ENCODE results near the gene DIAPH3.

The DIAPH3 gene

GRCh38 chr13:59677966-59678814, 485.5 kb downstream of the DIAPH3 start:
- Histone ChIP-seq H2BK12ac (ENCODE audit: low read length) (no peak overlapping the region), H2AFZ (ENCODE audit: low read length) (no peak overlapping the region), H3K9ac (ENCODE audit: low read depth, low read length, poor library complexity) (no peak overlapping the region), H3K4me1 (ENCODE audit: control insufficient read depth in 2 of 2, insufficient read depth in 1 of 2, low read depth in 1 of 2, low read length in 2 of 2) (peaks cover 5 to 10% of the 10 kb centered on the region in 2 donors), H4K8ac (ENCODE audit: low read depth, low read length) (no peak overlapping the region), H3K27me3 (ENCODE audit: control insufficient read depth in 3 of 3, insufficient read depth in 3 of 3, low read depth in 1 of 3, low read length in 3 of 3) (no peaks in the 10 kb centered on the region), H2BK120ac (ENCODE audit: low read depth, low read length) (no peak overlapping the region), H3K79me1 (ENCODE audit: low read depth, low read length) (no peaks in the 10 kb centered on the region), H2BK15ac (ENCODE audit: low read length) (no peak overlapping the region), H3K4me3 (ENCODE audit: low read length in 2 of 2) (no peak overlapping the region), H3K27ac (replicated peaks; ENCODE audit: low read length) (no peak overlapping the region), H3K18ac (ENCODE audit: low read length) (no peak overlapping the region), H3K4ac (ENCODE audit: low read length) (no peak overlapping the region), H2BK5ac (ENCODE audit: low read length) (no peak overlapping the region), H3K36me3 (replicated peaks in 1 of 2; ENCODE audit: control insufficient read depth in 2 of 2, insufficient read depth in 2 of 2, low read length in 2 of 2) (no peaks in the 10 kb centered on the region), H3K9me3 (replicated peaks in 1 of 2; ENCODE audit: control insufficient read depth in 2 of 2, insufficient read depth in 1 of 2, low read depth in 1 of 2, low read length in 2 of 2) (no peaks in the 10 kb centered on the region), H2AK5ac (ENCODE audit: low read depth, low read length) (no peak overlapping the region), H3K4me2 (ENCODE audit: insufficient read depth, low read length, poor library complexity, severe bottlenecking) (no peak overlapping the region), H3K14ac (ENCODE audit: low read length) (no peak overlapping the region), H3K23ac (ENCODE audit: low read depth, low read length, poor library complexity) (no peak overlapping the region), H4K91ac (ENCODE audit: low read depth, low read length, poor library complexity) (no peak overlapping the region)
- peak; percentile 40 for DNase-seq (ENCODE audit: low spot score)
- no CpG with 5 or more reads among the region's 6 CpGs for WGBS, 2 donors (ENCODE audit: extremely low coverage in 2 of 2, insufficient read length in 2 of 2, insufficient replicate concordance in 1 of 2)

- Histone ChIP-seq H3K23ac (ENCODE audit: low read depth, low read length, poor library complexity) (no peak overlapping the region), H2BK12ac (ENCODE audit: low read length) (no peak overlapping the region), H3K4ac (ENCODE audit: low read length) (no peak overlapping the region), H3K4me3 (ENCODE audit: low read length in 2 of 2) (no peak overlapping the region), H3K14ac (ENCODE audit: low read length) (no peak overlapping the region), H3K9me3 (replicated peaks in 1 of 2; ENCODE audit: control insufficient read depth in 2 of 2, insufficient read depth in 1 of 2, low read depth in 1 of 2, low read length in 2 of 2) (no peaks in the 10 kb centered on the region), H3K4me2 (ENCODE audit: insufficient read depth, low read length, poor library complexity, severe bottlenecking) (no peak overlapping the region), H3K36me3 (replicated peaks in 1 of 2; ENCODE audit: control insufficient read depth in 2 of 2, insufficient read depth in 2 of 2, low read length in 2 of 2) (no peaks in the 10 kb centered on the region), H4K91ac (ENCODE audit: low read depth, low read length, poor library complexity) (no peak overlapping the region), H2AFZ (ENCODE audit: low read length) (no peak overlapping the region), H3K79me1 (ENCODE audit: low read depth, low read length) (no peaks in the 10 kb centered on the region), H3K9ac (ENCODE audit: low read depth, low read length, poor library complexity) (no peak overlapping the region), H3K4me1 (ENCODE audit: control insufficient read depth in 2 of 2, insufficient read depth in 1 of 2, low read depth in 1 of 2, low read length in 2 of 2) (peaks cover 5 to 10% of the 10 kb centered on the region in 2 donors), H2BK15ac (ENCODE audit: low read length) (no peak overlapping the region), H2BK120ac (ENCODE audit: low read depth, low read length) (no peak overlapping the region), H2AK5ac (ENCODE audit: low read depth, low read length) (no peak overlapping the region), H3K18ac (ENCODE audit: low read length) (no peak overlapping the region), H2BK5ac (ENCODE audit: low read length) (no peak overlapping the region), H3K27me3 (ENCODE audit: control insufficient read depth in 3 of 3, insufficient read depth in 3 of 3, low read depth in 1 of 3, low read length in 3 of 3) (no peaks in the 10 kb centered on the region), H3K27ac (replicated peaks; ENCODE audit: low read length) (no peak overlapping the region), H4K8ac (ENCODE audit: low read depth, low read length) (no peak overlapping the region)
- no peak for DNase-seq (ENCODE audit: low spot score)
These were observed 486.3 kb downstream of the DIAPH3 start for GRCh38 chr13:59677430-59677829.

- WGBS, 2 donors (ENCODE audit: extremely low coverage in 2 of 2, insufficient read length in 2 of 2, insufficient replicate concordance in 1 of 2), result no CpG with 5 or more reads among the region's 1 CpG
These were observed 489.1 kb downstream of the DIAPH3 start for GRCh38 chr13:59674616-59675015.

GRCh38 chr13:59673286-59673685, 490.4 kb downstream of the DIAPH3 start:
- H3K4ac ChIP-seq (ENCODE audit: low read length), result no peak overlapping the region
- no peak overlapping the region for H2BK15ac ChIP-seq (ENCODE audit: low read length)
- no peak overlapping the region for H2AFZ ChIP-seq (ENCODE audit: low read length)
- no peak overlapping the region for H3K23ac ChIP-seq (ENCODE audit: low read depth, low read length, poor library complexity)
- peaks cover 3 to 4% of the 10 kb centered on the region in 2 donors for H3K4me1 ChIP-seq (ENCODE audit: control insufficient read depth in 2 of 2, insufficient read depth in 1 of 2, low read depth in 1 of 2, low read length in 2 of 2)
- no peak overlapping the region for H3K9ac ChIP-seq (ENCODE audit: low read depth, low read length, poor library complexity)
- no CpG with 5 or more reads among the region's 1 CpG for WGBS, 2 donors (ENCODE audit: extremely low coverage in 2 of 2, insufficient read length in 2 of 2, insufficient replicate concordance in 1 of 2)
- H3K79me1 ChIP-seq (ENCODE audit: low read depth, low read length), result no peaks in the 10 kb centered on the region
- no peak overlapping the region for H3K4me3 ChIP-seq (ENCODE audit: low read length in 2 of 2)
- no peaks in the 10 kb centered on the region for H3K27me3 ChIP-seq (ENCODE audit: control insufficient read depth in 3 of 3, insufficient read depth in 3 of 3, low read depth in 1 of 3, low read length in 3 of 3)
- H2AK5ac ChIP-seq (ENCODE audit: low read depth, low read length), result no peak overlapping the region
- H3K27ac ChIP-seq (replicated peaks; ENCODE audit: low read length), result peak overlapping the region; percentile 8
- DNase-seq (ENCODE audit: low spot score), result no peak
- no peak overlapping the region for H4K91ac ChIP-seq (ENCODE audit: low read depth, low read length, poor library complexity)
- no peak overlapping the region for H3K18ac ChIP-seq (ENCODE audit: low read length)
- no peak overlapping the region for H2BK5ac ChIP-seq (ENCODE audit: low read length)
- no peak overlapping the region for H3K14ac ChIP-seq (ENCODE audit: low read length)
- H3K36me3 ChIP-seq (replicated peaks in 1 of 2; ENCODE audit: control insufficient read depth in 2 of 2, insufficient read depth in 2 of 2, low read length in 2 of 2), result no peaks in the 10 kb centered on the region
- H3K9me3 ChIP-seq (replicated peaks in 1 of 2; ENCODE audit: control insufficient read depth in 2 of 2, insufficient read depth in 1 of 2, low read depth in 1 of 2, low read length in 2 of 2), result no peaks in the 10 kb centered on the region
- no peak overlapping the region for H3K4me2 ChIP-seq (ENCODE audit: insufficient read depth, low read length, poor library complexity, severe bottlenecking)
- H2BK120ac ChIP-seq (ENCODE audit: low read depth, low read length), result no peak overlapping the region
- no peak overlapping the region for H2BK12ac ChIP-seq (ENCODE audit: low read length)
- no peak overlapping the region for H4K8ac ChIP-seq (ENCODE audit: low read depth, low read length)

More at GRCh38 chr13:59674616-59675015, 489.1 kb downstream of the DIAPH3 start:
- Histone ChIP-seq H2BK12ac (ENCODE audit: low read length) (no peak overlapping the region), H4K91ac (ENCODE audit: low read depth, low read length, poor library complexity) (no peak overlapping the region), H2BK120ac (ENCODE audit: low read depth, low read length) (no peak overlapping the region), H3K4me3 (ENCODE audit: low read length in 2 of 2) (no peak overlapping the region), H3K9ac (ENCODE audit: low read depth, low read length, poor library complexity) (no peak overlapping the region), H3K9me3 (replicated peaks in 1 of 2; ENCODE audit: control insufficient read depth in 2 of 2, insufficient read depth in 1 of 2, low read depth in 1 of 2, low read length in 2 of 2) (no peaks in the 10 kb centered on the region), H4K8ac (ENCODE audit: low read depth, low read length) (no peak overlapping the region), H3K27me3 (ENCODE audit: control insufficient read depth in 3 of 3, insufficient read depth in 3 of 3, low read depth in 1 of 3, low read length in 3 of 3) (no peaks in the 10 kb centered on the region), H3K4me1 (ENCODE audit: control insufficient read depth in 2 of 2, insufficient read depth in 1 of 2, low read depth in 1 of 2, low read length in 2 of 2) (peaks cover 5 to 10% of the 10 kb centered on the region in 2 donors), H3K23ac (ENCODE audit: low read depth, low read length, poor library complexity) (no peak overlapping the region), H3K27ac (replicated peaks; ENCODE audit: low read length) (no peak overlapping the region), H2BK15ac (ENCODE audit: low read length) (no peak overlapping the region), H3K36me3 (replicated peaks in 1 of 2; ENCODE audit: control insufficient read depth in 2 of 2, insufficient read depth in 2 of 2, low read length in 2 of 2) (no peaks in the 10 kb centered on the region), H3K4me2 (ENCODE audit: insufficient read depth, low read length, poor library complexity, severe bottlenecking) (no peak overlapping the region), H2AK5ac (ENCODE audit: low read depth, low read length) (no peak overlapping the region), H2BK5ac (ENCODE audit: low read length) (no peak overlapping the region), H3K14ac (ENCODE audit: low read length) (no peak overlapping the region), H3K18ac (ENCODE audit: low read length) (no peak overlapping the region), H3K79me1 (ENCODE audit: low read depth, low read length) (no peaks in the 10 kb centered on the region), H3K4ac (ENCODE audit: low read length) (no peak overlapping the region), H2AFZ (ENCODE audit: low read length) (no peak overlapping the region)
- DNase-seq (ENCODE audit: low spot score), result no peak
